T-helper 1 cell treated with Interleukin-12 subunit alpha and Interleukin-12 subunit beta and Interleukin-4 antibody, amounts not matched to agents 30 ng/mL and 1 ng/mL, for 36 hours (primary cell): Measurements from ENCODE around the gene TSNAX. TPM values are rescaled to one million over a fixed set of nuclear protein-coding genes. Genes with fewer than 3 reads are reported as not detected.

Experiments used
- intact Hi-C: fragments of 100-400 bp; cut with micrococcal nuclease; formaldehyde crosslinking; loops from one replicate; pipeline ENCODE4 v1.15.1; 2024
- total RNA-seq: library from RNA; stranded (reverse); gene quantifications from 2 replicates; pipeline ENCODE4 v1.2.3, GENCODE V29; 2022

Gene TSNAX
- total RNA-seq, 1 donor from 2014 or later, result 39.2 TPM

- intact Hi-C loops, result no loop called here
These were observed 69.5 kb downstream of the TSNAX start for GRCh38 chr1:231597971-231598370.

- intact Hi-C loops, result loop anchor here (5.0 kb wide), 1 partner anchor 683 kb away; no protein-coding TSS in a partner anchor
These were observed 72.0 kb downstream of the TSNAX start for GRCh38 chr1:231600458-231600976.

- intact Hi-C loops, result loop anchor here (5.0 kb wide), 1 partner anchor 685 kb away; no protein-coding TSS in a partner anchor
These were observed 73.6 kb downstream of the TSNAX start for GRCh38 chr1:231601824-231602672.

- intact Hi-C loops, result loop anchor here (5.0 kb wide), 1 partner anchor 685 kb away; no protein-coding TSS in a partner anchor
These were observed 74.2 kb downstream of the TSNAX start for GRCh38 chr1:231602673-231602984.

GRCh38 chr1:231603598-231604275 lies 75.3 kb downstream of the TSNAX start:
- intact Hi-C loops, result loop anchor here (1.0 to 5.0 kb wide), 11 partner anchors 75 to 961 kb away; partner anchors contain the start of genes COG2, EGLN1, GNPAT and SPRTN

GRCh38 chr1:231604276-231604621 lies 75.8 kb downstream of the TSNAX start:
- intact Hi-C loops, result loop anchor here (1.0 to 5.0 kb wide), 9 partner anchors 246 to 961 kb away; partner anchors contain the start of genes COG2, GNPAT and SPRTN

- intact Hi-C loops, result loop anchor here (2.0 kb wide), 3 partner anchors 333 to 963 kb away; partner anchors contain the start of gene COG2
These were observed 77.0 kb downstream of the TSNAX start for GRCh38 chr1:231605149-231606100.

- intact Hi-C loops, result no loop called here
These were observed 78.2 kb downstream of the TSNAX start for GRCh38 chr1:231606712-231607111.

GRCh38 chr1:231610388-231610787 lies 81.9 kb downstream of the TSNAX start:
- intact Hi-C loops, result no loop called here

- intact Hi-C loops, result no loop called here
These were observed 82.6 kb downstream of the TSNAX start for GRCh38 chr1:231611111-231611510.

- intact Hi-C loops, result loop anchor here (1.0 to 2.0 kb wide), 3 partner anchors 14 to 639 kb away; partner anchors contain the start of gene DISC1
These were observed 83.4 kb downstream of the TSNAX start for GRCh38 chr1:231611851-231612250.

- intact Hi-C loops, result loop anchor here (1.0 to 2.0 kb wide), 3 partner anchors 14 to 640 kb away; partner anchors contain the start of gene DISC1
These were observed 84.1 kb downstream of the TSNAX start for GRCh38 chr1:231612393-231613089.

- intact Hi-C loops, result loop anchor here (2.0 kb wide), 2 partner anchors 153 to 641 kb away; no protein-coding TSS in a partner anchor
These were observed 85.2 kb downstream of the TSNAX start for GRCh38 chr1:231613419-231614349.

Other genes starting within 250 kb of the TSNAX start
- 22.6 and 23.5 TPM in 2 replicates for gene EXOC8, start 190.8 kb upstream of the TSNAX start, total RNA-seq
- 18.9 and 19.9 TPM in 2 replicates for gene SPRTN, start 190.4 kb upstream of the TSNAX start, total RNA-seq
- 18.2 and 20.8 TPM in 2 replicates for gene EGLN1, start 106.4 kb upstream of the TSNAX start, total RNA-seq
- 14.0 and 14.9 TPM in 2 replicates for gene DISC1, start 98.1 kb downstream of the TSNAX start, total RNA-seq